HepG2 (cell line): ENCODE measurements around the gene ACACA.

ENCODE experiments used
- ATAD3A ChIP-seq: sonication (generic); formaldehyde crosslinking; IDR thresholded peaks from 2 replicates; pipeline ENCODE4 v1.4.0; 2020; ENCODE audit warnings: missing genetic modification reagents
- CTCF ChIP-seq: sonication (generic); formaldehyde crosslinking; IDR thresholded peaks from 2 replicates; pipeline ENCODE4 v1.5.0; 2020; ENCODE audit warnings: mild to moderate bottlenecking, missing genetic modification reagents, moderate library complexity
- KDM1A ChIP-seq: IDR thresholded peaks from 2 replicates; pipeline ENCODE4 v1.6.1; 2016; ENCODE audit warnings: missing compliant biosample characterization
- PCBP1 ChIP-seq: fragments of 200-400 bp; formaldehyde crosslinking; IDR thresholded peaks from 2 replicates; pipeline ENCODE4 v1.6.1; 2017; ENCODE audit warnings: mild to moderate bottlenecking, low read depth, low read length, borderline replicate concordance
- ZNF432 ChIP-seq: sonication (generic); formaldehyde crosslinking; IDR thresholded peaks from 2 replicates; pipeline ENCODE4 v1.5.0; 2020; ENCODE audit warnings: missing genetic modification reagents, mild to moderate bottlenecking, borderline replicate concordance
- TF ChIP-seq, protein P1 (sequence below): IDR thresholded peaks from 2 replicates; pipeline ENCODE4 v1.6.1; 2016; ENCODE audit warnings: low read depth

DNA sequence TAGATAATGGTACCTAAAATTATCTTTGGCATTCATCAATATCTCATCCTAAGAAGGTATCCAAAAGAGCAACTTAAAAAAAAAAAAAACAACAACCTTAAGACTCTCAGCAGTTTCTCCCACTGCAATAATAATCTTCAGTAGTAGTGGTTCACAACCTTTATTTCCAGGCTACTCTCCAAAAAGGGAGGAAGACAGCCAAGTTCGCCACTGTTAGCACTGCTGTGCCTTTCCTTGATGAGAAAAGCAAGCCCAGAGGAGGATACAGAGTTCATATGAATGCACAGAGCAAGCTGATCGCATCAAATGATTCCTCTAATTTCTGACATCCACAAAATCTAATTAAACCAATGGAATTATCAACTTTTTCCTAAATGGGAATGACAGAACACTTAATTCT, 258.5 kb downstream of the ACACA start:
- TF ChIP-seq KDM1A (CRISPR knock-in tag) (no peak), ATAD3A (no peak), CTCF (no peak), PCBP1 (no peak), ZNF432 (CRISPR knock-in tag) (no peak)
- TF ChIP-seq, protein P1, sequence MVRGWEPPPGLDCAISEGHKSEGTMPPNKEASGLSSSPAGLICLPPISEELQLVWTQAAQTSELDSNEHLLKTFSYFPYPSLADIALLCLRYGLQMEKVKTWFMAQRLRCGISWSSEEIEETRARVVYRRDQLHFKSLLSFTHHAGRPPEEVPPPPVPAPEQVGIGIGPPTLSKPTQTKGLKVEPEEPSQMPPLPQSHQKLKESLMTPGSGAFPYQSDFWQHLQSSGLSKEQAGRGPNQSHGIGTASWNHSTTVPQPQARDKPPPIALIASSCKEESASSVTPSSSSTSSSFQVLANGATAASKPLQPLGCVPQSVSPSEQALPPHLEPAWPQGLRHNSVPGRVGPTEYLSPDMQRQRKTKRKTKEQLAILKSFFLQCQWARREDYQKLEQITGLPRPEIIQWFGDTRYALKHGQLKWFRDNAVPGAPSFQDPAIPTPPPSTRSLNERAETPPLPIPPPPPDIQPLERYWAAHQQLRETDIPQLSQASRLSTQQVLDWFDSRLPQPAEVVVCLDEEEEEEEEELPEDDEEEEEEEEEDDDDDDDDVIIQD = no peak
